Measurements from ENCODE around the gene SRCIN1. TPM values are rescaled to one million over a fixed set of nuclear protein-coding genes. Genes with fewer than 3 reads are reported as not detected.

Gene SRCIN1
- total RNA-seq, 1 experiment from 2014 or later = 6.0 TPM

GRCh38 chr17:38599398-38599856, 6.3 kb downstream of the SRCIN1 start:
- DNase-seq (ENCODE audit: low spot score) = no peak

DNA sequence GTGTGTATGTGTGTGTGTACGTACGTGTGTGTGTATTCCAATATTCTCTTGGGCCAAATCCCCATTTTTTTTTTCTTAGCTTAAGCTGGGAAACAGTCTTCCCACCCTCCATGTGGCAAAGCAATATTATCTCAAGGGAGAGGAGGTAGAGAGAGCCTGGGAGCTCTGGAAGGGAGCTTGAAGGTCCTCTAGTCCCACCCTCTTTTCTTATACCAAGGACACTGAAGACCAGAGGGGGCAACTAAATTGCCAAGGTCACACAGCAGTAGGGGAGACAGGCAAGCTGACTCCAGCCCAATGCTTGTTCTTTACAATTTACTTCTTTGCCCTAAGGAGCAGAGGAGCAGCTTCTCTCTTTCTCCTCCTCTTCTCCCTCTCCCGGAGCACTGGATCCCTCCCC, 6.8 kb downstream of the SRCIN1 start:
- DNase-seq (ENCODE audit: low spot score) = no peak

- peak; percentile 98 for DNase-seq (ENCODE audit: low spot score)
Observed at GRCh38 chr17:38598536-38598935, 7.2 kb downstream of the SRCIN1 start.

- DNase-seq (ENCODE audit: low spot score) = no peak
Observed at GRCh38 chr17:38597375-38597774, 8.4 kb downstream of the SRCIN1 start.

DNA sequence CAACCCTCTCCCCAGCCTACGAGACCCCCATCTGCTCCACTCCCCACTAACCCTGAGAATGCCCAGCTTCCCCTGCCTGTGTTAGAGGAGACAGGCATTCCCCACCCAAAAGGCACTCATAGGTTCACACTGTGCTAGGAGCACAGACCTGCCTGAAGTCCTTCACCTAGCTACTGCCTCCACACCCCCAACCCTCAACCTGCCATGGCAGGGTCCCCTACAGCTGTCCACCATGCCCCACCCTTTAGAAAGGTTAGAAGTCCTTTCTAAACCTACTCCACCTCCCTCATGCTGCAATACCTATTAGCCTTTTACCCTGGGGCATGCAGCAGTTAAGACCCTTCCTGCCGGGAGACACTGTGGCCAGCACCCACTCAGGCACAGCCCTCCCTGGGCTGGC, 9.1 kb downstream of the SRCIN1 start:
- DNase-seq (ENCODE audit: low spot score) = no peak

DNA sequence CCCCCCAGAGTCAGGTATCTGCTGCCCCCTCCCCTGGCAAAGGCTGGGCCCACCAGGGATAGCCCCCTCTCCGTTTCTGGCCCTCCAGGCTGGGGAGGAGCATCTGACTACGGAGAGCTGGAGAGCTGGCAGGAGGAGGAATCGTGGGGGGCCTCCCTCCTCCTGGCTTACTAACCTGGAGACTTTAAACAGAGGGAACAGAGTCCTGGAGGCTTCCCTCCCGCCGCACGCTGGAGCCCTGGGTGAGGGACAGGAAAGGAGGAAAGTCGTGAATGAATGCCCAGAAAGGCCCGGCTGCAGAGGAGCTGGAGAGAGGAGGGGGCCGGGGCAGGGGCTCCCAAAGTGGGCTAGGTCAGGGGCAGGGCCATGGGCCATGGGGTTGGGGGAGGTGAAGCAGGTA, 9.9 kb downstream of the SRCIN1 start:
- DNase-seq (ENCODE audit: low spot score) = no peak

- DNase-seq (ENCODE audit: low spot score) = no peak
Observed at GRCh38 chr17:38594152-38594551, 11.6 kb downstream of the SRCIN1 start.

DNA sequence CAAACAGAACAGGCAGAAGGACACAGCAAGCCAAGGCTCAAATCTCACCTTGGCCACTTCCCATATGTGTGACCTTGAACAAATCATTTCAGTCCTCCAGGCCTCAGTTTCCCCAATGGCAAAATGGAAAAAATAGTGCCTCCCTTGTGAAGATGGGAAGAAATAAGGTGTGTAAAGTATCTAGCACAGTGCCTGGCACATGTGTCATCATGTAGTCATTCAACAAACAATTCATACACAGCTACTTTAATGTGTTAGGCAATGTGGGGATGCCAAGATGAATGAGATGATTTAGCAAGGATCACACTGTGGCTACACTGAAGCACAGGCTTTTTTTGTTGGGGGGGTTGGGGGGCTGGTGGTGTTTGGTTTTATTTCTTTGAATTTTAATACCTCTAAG, 13.3 kb downstream of the SRCIN1 start:
- no peak for DNase-seq (ENCODE audit: low spot score)

- peak; percentile 39 for DNase-seq (ENCODE audit: low spot score)
Observed at GRCh38 chr17:38591759-38592241, 14.0 kb downstream of the SRCIN1 start.

DNA sequence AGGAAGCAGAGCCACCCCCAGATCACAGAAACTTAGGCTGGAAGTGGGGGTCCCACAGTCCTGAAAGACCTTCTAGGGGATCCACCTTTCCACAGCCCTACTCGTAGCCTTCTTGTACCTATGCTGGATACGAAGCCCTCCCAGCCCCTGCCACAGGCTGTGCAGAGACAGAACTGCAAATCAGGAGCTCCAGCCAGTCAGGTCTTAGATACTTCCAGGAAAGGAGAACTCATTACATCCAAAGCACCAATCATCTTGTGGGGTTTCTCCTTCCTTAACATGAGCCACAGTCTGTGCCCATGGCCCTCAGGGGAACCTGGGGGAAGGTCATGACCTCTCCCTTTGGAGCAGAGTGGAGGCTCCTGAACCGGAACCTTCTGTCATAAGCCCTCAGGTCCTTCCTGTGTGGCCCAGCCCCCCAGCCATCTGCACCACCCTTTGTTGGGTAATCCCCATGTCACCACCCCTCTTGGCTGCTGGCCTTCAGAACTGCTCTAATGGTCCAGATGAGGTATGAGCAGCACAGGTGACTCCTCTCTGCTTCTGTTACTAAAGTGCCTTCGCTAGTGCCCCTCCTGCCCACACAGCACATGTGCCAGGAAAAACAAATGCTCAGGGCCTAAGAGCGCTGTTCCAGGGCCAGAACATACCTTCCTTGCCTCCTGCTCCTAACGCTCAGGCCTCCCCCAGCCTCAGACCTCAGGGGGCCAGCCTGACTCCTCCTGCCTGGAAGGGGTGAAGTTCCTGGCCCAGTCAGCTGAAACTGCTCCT, 14.6 kb downstream of the SRCIN1 start:
- peak; percentile 84 for DNase-seq (ENCODE audit: low spot score)

DNA sequence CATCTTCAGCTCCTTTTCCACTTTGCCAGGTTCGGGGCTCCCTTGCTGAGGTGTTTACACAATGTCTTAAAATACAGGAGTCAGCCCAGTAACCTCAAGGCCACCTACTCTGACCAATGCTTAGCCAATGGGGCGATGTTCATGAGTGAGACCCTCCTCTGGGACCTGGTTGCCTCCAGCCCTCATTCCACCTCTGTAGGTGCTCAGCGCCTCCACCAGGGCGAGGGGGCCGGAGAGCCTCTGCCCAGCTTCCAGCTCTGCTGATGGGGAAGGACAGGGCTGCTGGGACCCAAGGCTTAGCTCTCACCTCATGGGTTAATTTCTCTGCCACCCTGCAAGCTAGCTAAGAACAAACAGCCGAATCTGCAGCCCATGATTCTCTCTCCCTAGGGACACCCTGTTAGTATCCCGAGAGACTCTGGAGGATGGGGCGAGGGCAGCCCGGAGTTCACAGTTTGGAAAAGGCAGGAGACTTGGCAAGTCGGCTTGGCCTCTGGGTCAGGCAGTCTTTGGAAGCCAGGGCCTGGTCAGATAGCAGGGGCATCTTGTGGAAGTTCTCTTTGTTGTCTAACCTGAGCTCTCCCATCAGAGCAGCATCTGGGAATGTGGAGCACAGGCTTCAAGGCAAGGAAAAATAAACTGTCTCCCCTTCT, 16.2 kb downstream of the SRCIN1 start:
- DNase-seq (ENCODE audit: low spot score) = no peak

GRCh38 chr17:38588788-38589174, 17.0 kb downstream of the SRCIN1 start:
- no peak for DNase-seq (ENCODE audit: low spot score)

GRCh38 chr17:38587947-38588787, 17.6 kb downstream of the SRCIN1 start:
- no peak for DNase-seq (ENCODE audit: low spot score)

- no peak for DNase-seq (ENCODE audit: low spot score)
Observed at GRCh38 chr17:38587203-38587602, 18.5 kb downstream of the SRCIN1 start.

DNA sequence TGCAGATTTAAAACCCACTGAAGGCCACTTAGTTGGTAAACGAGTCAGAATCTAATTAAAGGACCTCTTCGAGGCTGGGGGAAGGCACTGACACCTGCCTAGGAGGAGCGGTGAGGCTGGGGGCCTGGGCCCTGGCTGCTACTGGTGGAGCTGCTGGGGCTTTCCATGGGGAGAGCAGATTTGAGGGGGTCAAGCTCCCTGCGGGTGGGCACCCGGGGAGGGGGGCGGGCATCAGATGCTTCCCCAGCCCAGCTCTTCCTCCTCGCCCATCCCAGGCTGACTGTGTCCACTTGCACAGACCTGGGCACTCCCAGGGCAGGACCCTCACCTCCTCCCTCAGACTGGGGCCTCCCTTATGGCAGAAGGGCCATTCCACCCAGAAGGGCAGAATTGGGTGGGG, 19.0 kb downstream of the SRCIN1 start:
- DNase-seq (ENCODE audit: low spot score) = no peak

- no peak for DNase-seq (ENCODE audit: low spot score)
Observed at GRCh38 chr17:38585918-38586529, 19.7 kb downstream of the SRCIN1 start.

GRCh38 chr17:38585056-38585917, 20.5 kb downstream of the SRCIN1 start:
- DNase-seq (ENCODE audit: low spot score) = no peak

- peak; percentile 97 for DNase-seq (ENCODE audit: low spot score)
Observed at GRCh38 chr17:38584350-38584925, 21.3 kb downstream of the SRCIN1 start.

GRCh38 chr17:38583828-38584349, 21.9 kb downstream of the SRCIN1 start:
- DNase-seq (ENCODE audit: low spot score) = no peak

DNA sequence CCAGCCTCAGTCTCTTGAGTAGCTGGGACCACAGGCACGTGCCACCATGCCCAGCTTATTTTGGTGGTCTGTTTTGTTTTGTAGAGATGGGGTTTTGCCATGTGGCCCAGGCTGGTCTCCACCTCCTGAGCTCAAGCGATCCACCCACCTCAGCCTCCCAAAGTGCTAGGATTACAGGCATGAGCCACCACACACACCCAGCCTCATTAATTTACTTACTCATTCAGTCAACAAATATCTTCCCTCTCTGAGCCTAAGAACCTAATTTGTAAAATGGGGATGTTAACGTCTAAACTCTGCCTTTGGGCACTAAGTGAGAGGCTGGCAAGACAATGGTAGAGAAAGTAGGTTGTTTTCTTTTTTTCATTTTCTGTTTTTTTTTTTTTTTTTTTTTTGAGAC, 22.6 kb downstream of the SRCIN1 start:
- DNase-seq (ENCODE audit: low spot score) = no peak

Measured in HT-29 (cell line).